GM10847 (cell line): ENCODE results near the gene COBLL1.

ENCODE experiments used
- POLR2A ChIP-seq: IDR thresholded peaks from 2 replicates; pipeline ENCODE4 v1.6.1; 2011; ENCODE audit not compliant: insufficient read length; ENCODE audit errors: extremely low read depth

The COBLL1 gene

DNA sequence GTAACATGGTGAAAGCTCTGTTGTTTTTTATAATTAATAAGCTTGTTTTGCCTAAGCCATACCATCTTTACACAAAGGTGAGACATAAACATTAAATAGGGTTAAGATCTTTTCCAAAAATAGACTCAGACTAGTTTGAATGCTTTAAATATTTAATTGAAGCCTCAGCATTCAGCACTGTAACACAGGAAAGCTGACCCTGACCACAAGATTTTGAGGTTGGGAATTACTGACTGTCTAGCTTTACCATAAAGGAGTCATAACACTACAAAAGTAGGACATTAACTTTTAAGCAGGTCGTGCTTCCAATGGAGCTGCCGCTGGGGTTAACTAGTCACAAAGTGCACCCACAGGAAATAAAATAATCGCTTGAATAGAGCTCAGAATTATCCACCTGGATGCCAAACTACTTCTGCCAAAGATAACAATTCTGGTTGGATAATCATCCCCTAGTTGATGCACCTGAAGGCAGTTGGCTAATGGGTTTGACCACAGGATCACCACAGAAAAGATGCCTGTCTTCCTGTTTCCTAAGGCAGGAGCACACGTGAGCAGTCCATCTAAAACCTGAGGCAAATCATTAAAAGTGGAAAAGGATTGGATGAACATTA is 106.2 kb downstream of the COBLL1 start:
- no peak for TF ChIP-seq POLR2A

DNA sequence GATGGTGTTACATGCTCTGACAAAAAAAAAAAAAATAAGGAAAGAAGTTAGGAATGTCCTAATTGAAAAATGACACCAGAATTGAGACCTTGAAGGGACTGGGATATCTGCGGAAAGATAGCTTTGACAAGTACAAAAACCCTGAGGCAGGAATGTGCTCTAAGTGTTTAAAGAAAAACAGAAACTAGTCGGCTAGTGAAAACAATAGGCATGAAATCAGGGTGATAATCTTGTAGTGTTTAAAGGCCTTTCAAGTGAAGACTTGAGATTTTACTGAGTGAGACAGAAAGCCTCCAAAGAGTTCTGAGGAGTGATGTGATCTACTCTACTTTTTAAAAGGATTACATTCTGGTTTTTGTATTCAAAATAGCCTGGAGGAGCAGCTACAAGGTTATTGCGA is 107.4 kb downstream of the COBLL1 start:
- TF ChIP-seq POLR2A: no peak

- TF ChIP-seq POLR2A: no peak
Observed at GRCh38 chr2:164725542-164725941, 116.1 kb downstream of the COBLL1 start.

DNA sequence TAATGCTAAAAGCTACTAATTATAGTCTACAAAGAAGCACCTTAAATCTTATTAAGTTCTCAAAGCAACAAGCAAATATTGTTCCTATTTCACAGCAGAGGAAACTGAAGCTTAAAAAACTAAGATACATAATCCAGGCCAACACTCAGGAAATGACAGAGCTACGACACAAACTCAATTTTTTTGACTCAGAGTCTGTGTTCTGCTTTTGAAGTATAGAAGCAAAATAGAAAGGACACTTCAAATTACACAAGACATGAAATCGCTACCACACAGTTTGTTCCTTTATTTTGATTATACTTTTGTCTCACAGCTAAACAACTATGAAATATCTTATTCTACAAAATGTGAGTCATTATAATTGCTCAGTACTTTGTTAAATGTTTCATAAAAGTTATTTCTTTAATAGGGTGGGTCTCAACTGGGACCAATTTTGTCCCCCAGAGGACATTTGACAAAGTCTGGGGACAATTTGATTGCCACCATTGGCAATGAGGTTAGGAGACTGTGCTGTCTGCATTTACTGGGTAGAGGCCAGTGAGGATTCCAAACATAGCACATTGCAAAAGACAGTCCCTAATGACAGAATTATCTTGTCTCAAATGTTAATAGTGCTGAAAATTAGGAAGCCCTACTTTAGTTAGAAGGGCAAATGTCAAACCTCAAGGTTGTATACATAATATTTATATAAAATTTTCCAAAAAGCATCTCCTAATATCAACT is 118.8 kb downstream of the COBLL1 start:
- no peak for TF ChIP-seq POLR2A

GRCh38 chr2:164721430-164721829 is 120.2 kb downstream of the COBLL1 start:
- no peak for TF ChIP-seq POLR2A

DNA sequence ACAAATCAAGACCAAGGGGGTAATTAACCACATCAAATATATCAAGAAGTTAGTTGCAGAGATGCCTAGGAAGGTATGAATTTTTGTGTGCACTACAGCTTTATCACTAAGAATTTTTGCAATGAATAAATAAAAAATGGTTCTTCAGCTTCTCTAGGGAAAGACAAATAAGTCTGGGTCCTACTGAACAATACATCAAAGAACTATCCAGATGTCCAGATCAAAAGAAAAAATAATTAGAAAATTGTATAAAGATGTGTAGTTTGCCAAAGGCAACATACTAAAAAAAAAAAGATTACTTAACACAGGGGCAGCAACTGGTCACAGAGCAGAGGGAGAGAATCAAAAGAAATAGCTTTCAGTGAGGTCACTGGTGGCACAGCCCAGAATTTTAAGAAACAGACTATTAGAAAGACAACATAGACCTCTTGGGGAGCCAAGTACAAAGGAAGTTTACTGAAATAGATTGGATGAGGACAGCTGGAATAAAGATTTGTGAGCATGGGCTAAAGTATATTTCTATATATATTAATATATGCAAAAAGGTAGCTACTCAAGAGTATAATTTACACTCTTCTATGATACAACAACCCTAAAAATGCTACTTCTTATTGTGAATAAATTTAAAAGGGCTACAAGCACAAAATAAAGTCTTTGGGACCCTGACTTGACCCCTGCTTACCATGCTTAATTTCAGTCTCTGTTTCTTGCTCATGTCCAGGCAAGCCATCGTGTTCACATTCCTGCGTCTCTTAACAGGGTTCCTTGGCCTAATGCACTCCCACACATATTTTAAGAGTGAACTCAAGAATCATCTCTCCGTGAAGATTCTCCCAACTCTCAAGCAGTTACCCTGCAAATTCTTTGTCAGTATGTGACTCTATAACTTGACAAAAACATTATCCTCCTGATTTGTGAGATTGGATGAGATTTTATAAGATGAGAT is 121.4 kb downstream of the COBLL1 start:
- no peak for TF ChIP-seq POLR2A

- TF ChIP-seq POLR2A: no peak
Observed at GRCh38 chr2:164717000-164717803, 124.4 kb downstream of the COBLL1 start.

- TF ChIP-seq POLR2A: no peak
Observed at GRCh38 chr2:164714471-164714870, 127.2 kb downstream of the COBLL1 start.

DNA sequence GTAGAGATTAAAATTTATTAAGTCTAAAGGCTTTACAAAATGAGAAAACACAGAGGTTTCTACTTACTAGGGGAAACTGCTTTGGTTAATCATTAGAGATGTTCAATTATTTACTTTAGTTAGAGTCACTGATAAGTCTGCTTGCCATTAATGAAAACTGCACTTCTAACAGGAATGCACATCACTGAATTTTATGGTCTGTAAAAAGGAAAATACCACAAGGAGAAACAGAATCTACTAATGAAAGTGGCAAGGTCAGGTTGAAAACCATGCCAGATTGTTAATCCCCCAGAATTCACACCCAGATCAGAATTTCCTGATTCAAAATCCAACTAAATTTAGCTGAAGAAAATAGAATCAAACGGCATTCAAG is 129.9 kb downstream of the COBLL1 start:
- no peak for TF ChIP-seq POLR2A

DNA sequence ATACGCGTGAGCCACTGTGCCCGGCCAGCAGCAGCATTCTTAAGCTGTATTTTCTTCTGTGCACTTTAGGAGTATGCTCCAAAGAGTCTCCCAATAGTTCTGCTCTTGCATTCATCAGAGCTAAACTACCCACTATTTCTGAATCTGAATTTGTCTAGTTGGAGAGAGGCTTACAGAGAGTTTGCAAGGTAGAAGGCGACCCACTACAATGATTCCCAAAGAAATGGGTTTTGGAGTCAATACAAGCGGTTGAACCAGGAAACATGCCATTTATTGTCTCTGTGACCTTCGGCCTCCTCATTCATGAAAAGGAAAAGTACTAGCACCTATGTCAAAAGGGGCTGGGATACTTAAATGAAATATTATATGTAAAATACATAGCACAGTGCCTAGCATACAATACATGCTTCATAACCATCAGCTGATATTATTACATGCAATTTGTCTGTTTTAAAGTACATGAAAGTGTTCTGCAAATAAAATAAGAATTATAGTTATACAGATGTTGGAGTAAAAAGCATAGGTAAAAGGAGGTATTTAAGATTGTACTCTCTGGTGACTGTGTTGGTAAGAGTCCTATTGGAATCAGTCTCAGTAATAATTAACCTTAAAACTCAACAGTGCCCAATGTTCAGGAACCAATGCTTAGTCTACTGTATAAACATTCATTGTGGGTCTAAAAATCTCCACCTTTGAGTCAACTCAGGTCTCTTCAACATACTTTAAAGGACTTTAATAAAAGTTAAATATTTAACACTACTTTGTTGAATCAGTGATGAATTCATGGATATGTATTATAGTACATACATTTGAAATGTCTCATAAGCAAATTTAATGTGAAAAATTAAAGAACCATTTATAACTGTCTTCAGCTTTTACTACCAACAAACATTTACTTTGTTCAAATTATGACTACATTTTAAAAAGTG is 130.5 kb downstream of the COBLL1 start:
- no peak for TF ChIP-seq POLR2A

DNA sequence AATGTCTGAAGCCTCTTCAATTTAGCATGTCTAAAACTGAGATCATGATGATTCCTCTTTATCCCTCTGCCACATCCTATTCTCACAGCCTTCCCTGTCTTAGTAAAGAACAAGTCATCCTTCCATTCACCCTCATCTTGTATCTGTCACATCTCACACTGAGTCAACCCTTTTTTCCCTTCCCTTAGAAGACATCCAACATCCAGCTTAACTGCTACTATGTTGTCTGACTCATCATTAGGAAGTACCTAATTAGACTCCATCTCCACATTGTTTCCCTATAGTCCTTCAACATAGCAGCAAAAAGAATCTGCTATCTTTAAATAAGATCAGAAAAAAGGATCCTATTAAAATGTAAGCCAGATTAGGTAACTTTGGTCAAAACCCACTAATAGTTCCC is 135.1 kb downstream of the COBLL1 start:
- no peak for TF ChIP-seq POLR2A

GRCh38 chr2:164705412-164706167 is 136.0 kb downstream of the COBLL1 start:
- no peak for TF ChIP-seq POLR2A
